B cell (primary cell): ENCODE data around the gene SRXN1. TPM values are rescaled to one million over a fixed set of nuclear protein-coding genes. Genes with fewer than 3 reads are reported as not detected.

Source experiments
- ATAC-seq: fragments of 200-7000 bp; cut with Tn5 transposase; one replicate; pipeline ENCODE4 v1.10.0; 2021; ENCODE audit warnings: low read depth, mild to moderate bottlenecking, moderate number of reproducible peaks, moderate library complexity
- CTCF ChIA-PET: fragments of 350-600 bp; sonication (Branson Sonifier 250); formaldehyde crosslinking; loops from one replicate; lab custom pipeline; 2021; ENCODE audit warnings: antibody characterized with exemption, inconsistent platforms; lab: Charles Lee
- POLR2A ChIA-PET: fragments of 350-600 bp; sonication (Branson Sonifier 250); formaldehyde crosslinking; loops from one replicate; lab custom pipeline; 2021; ENCODE audit warnings: antibody characterized with exemption; lab: Charles Lee
- DNase-seq: peaks from one replicate; pipeline ENCODE4 v3.0.0; 2013
- H2AFZ ChIP-seq: 2 replicates; pipeline ENCODE4 v1.6.1; 2012; ENCODE audit warnings: mild to moderate bottlenecking, low read depth, low read length; ENCODE audit not compliant: insufficient read depth, poor library complexity, severe bottlenecking
- H3K27ac ChIP-seq, 2 donors: 1 replicate in 1 of 2; 2 replicates in 1 of 2; pipeline ENCODE4 v1.5.1; 2012 to 2013; ENCODE audit warnings: low read length in 2 of 2, mild to moderate bottlenecking in 2 of 2, moderate library complexity in 1 of 2
- H3K27me3 ChIP-seq, 4 experiments: fragments of 200-600 bp in 1 of 4; sonication (generic) in 1 of 4; replicated peaks in 1 of 4; 1 replicate in 2 of 4; 2 replicates in 2 of 4; pipeline versions ENCODE4 v1.6.1 to v1.7.0; 2013 to 2016; ENCODE audit warnings: low read length in 3 of 4, mild to moderate bottlenecking in 2 of 4, mixed read lengths in 1 of 4, moderate library complexity in 1 of 4; ENCODE audit not compliant: insufficient read depth in 4 of 4, control insufficient read depth in 3 of 4; ENCODE audit errors: control extremely low read depth in 1 of 4
- H3K36me3 ChIP-seq, 2 experiments: replicated peaks in 1 of 2; 1 replicate in 1 of 2; 2 replicates in 1 of 2; pipeline versions ENCODE4 v1.6.1 to v1.7.1; 2013; ENCODE audit warnings: low read length in 1 of 2; ENCODE audit not compliant: insufficient read depth in 2 of 2, control insufficient read depth in 1 of 2; ENCODE audit errors: control extremely low read depth in 1 of 2, extremely low read depth in 1 of 2
- H3K4me1 ChIP-seq, 2 donors: fragments of 200-600 bp in 1 of 2; sonication (generic) in 1 of 2; 1 replicate in 1 of 2; 2 replicates in 1 of 2; pipeline versions ENCODE4 v1.5.1 to v1.6.1; 2013 to 2017; ENCODE audit warnings: low read length in 2 of 2; ENCODE audit not compliant: control insufficient read depth in 2 of 2, insufficient read depth in 2 of 2
- H3K4me2 ChIP-seq: replicated peaks from 2 replicates; pipeline ENCODE3; 2012; ENCODE audit warnings: mild to moderate bottlenecking, low read depth, low read length; ENCODE audit not compliant: poor library complexity, severe bottlenecking
- H3K4me3 ChIP-seq, 5 experiments: fragments of 200-600 bp in 1 of 5; sonication (generic) in 1 of 5; 1 replicate in 3 of 5; 2 replicates in 2 of 5; pipeline versions ENCODE4 v1.5.1 to v1.7.0; 2011 to 2016; ENCODE audit warnings: low read length in 4 of 5, mild to moderate bottlenecking in 4 of 5, low read depth in 2 of 5, control low read depth in 1 of 5, moderate library complexity in 1 of 5; ENCODE audit not compliant: insufficient read depth in 1 of 5; ENCODE audit errors: control extremely low read depth in 1 of 5, extremely low read depth in 1 of 5
- H3K79me2 ChIP-seq: fragments of 200-600 bp; sonication (generic); one replicate; pipeline ENCODE4 v1.6.0; 2016; ENCODE audit warnings: low read length; ENCODE audit not compliant: control insufficient read depth, insufficient read depth
- H3K9ac ChIP-seq: fragments of 200-600 bp; sonication (generic); 2 replicates; pipeline ENCODE4 v1.6.1; 2017; ENCODE audit warnings: mild to moderate bottlenecking, low read length, moderate library complexity
- H3K9me3 ChIP-seq, 3 donors: one replicate each; pipeline versions ENCODE4 v1.6.1 to v1.7.1; 2013; ENCODE audit warnings: low read length in 2 of 3; ENCODE audit not compliant: control insufficient read depth in 2 of 3, insufficient read depth in 1 of 3; ENCODE audit errors: control extremely low read depth in 1 of 3
- H4K20me1 ChIP-seq: 2 replicates; pipeline ENCODE4 v1.6.0; 2012; ENCODE audit warnings: mild to moderate bottlenecking, low read length; ENCODE audit not compliant: insufficient read depth, control insufficient read depth, poor library complexity, severe bottlenecking
- H3K27ac Mint-ChIP-seq: one replicate; pipeline ENCODE4 v1.8.0; 2021; ENCODE audit warnings: mixed read lengths
- H3K27me3 Mint-ChIP-seq: one replicate; pipeline ENCODE4 v1.8.0; 2021; ENCODE audit warnings: mixed read lengths
- H3K4me1 Mint-ChIP-seq: one replicate; pipeline ENCODE4 v1.8.0; 2021; ENCODE audit warnings: mixed read lengths
- H3K4me3 Mint-ChIP-seq: one replicate; pipeline ENCODE4 v1.8.0; 2021; ENCODE audit warnings: mixed read lengths
- H3K9me3 Mint-ChIP-seq: one replicate; pipeline ENCODE4 v1.8.0; 2022; ENCODE audit warnings: mixed read lengths; ENCODE audit not compliant: insufficient read depth
- EZH2 ChIP-seq: IDR thresholded peaks from 2 replicates; pipeline ENCODE4 v1.6.1; 2012; ENCODE audit warnings: borderline replicate concordance, low read depth, mild to moderate bottlenecking, moderate library complexity, low read length; ENCODE audit not compliant: insufficient read depth, poor library complexity, severe bottlenecking
- WGBS: methylation state at CpG from one replicate; pipeline ENCODE4 v1.1.5; 2013; ENCODE audit warnings: missing lambda C conversion rate; ENCODE audit not compliant: insufficient coverage; 5-methylcytosine and 5-hydroxymethylcytosine counted together
- intact Hi-C: fragments of 100-400 bp; cut with micrococcal nuclease; formaldehyde crosslinking; loops from one replicate; pipeline ENCODE4 v1.10.0; 2022
- polyA plus RNA-seq: library from polyadenylated mRNA; depleted of rRNA; stranded (reverse); fragments of >200 nt; gene quantifications from 2 replicates; pipeline ENCODE4 v1.2.3, GENCODE V29; 2012
- total RNA-seq, 2 donors: library from RNA; stranded (reverse); fragments of 120-200 nt in 1 of 2; gene quantifications; 1 replicate in 1 of 2; 2 replicates in 1 of 2; pipeline versions ENCODE4 v1.2.3 to v1.2.4, GENCODE V29; 2013 to 2022
- TF ChIP-seq, protein P1 (sequence below): fragments of 200-600 bp; IDR thresholded peaks from one replicate; pipeline ENCODE4 v1.8.0; 2022; ENCODE audit warnings: antibody characterized with exemption, mild to moderate bottlenecking

Gene SRXN1
- total and polyA plus RNA-seq, 2 donors (not counting 1 experiment from before 2014, with no cell fraction given), result 1.3 to 4.5 TPM

- no peak overlapping the region for H2AFZ ChIP-seq
- no peak overlapping the region for H3K27ac ChIP-seq
- Mint-ChIP-seq H3K9me3 (no peaks in the 10 kb centered on the region), H3K27me3 (peaks cover 65% of the 10 kb centered on the region), H3K27ac (no peak overlapping the region), H3K4me1 (peaks cover 19% of the 10 kb centered on the region), H3K4me3 (no peak overlapping the region)
- no peak overlapping the region for H3K4me3 ChIP-seq
- no peak overlapping the region for H3K4me2 ChIP-seq
- no peak for ATAC-seq
- peaks cover 0 to 59% (median 35%) of the 10 kb centered on the region in 4 experiments for H3K27me3 ChIP-seq
- ChIA-PET CTCF (interaction anchor here (0.6 kb wide), 1 partner anchor 48 kb away, joined by 3 read pairs; no protein-coding TSS in a partner anchor), POLR2A (no interaction called here)
- 82% methylated on average over 5 of the region's 5 CpGs for WGBS
- no peak for TF ChIP-seq EZH2
- TF ChIP-seq, protein P1, sequence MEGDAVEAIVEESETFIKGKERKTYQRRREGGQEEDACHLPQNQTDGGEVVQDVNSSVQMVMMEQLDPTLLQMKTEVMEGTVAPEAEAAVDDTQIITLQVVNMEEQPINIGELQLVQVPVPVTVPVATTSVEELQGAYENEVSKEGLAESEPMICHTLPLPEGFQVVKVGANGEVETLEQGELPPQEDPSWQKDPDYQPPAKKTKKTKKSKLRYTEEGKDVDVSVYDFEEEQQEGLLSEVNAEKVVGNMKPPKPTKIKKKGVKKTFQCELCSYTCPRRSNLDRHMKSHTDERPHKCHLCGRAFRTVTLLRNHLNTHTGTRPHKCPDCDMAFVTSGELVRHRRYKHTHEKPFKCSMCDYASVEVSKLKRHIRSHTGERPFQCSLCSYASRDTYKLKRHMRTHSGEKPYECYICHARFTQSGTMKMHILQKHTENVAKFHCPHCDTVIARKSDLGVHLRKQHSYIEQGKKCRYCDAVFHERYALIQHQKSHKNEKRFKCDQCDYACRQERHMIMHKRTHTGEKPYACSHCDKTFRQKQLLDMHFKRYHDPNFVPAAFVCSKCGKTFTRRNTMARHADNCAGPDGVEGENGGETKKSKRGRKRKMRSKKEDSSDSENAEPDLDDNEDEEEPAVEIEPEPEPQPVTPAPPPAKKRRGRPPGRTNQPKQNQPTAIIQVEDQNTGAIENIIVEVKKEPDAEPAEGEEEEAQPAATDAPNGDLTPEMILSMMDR, result no peak
- DNase-seq, result no peak
- H3K36me3 ChIP-seq, result no peaks in the 10 kb centered on the region
- H3K9ac ChIP-seq, result no peak overlapping the region
- H3K4me1 ChIP-seq, result peaks cover 16 to 20% of the 10 kb centered on the region in 2 donors
- no peaks in the 10 kb centered on the region for H4K20me1 ChIP-seq
- H3K9me3 ChIP-seq, result peaks cover 0 to 6% (median 0%) of the 10 kb centered on the region in 3 donors
- H3K79me2 ChIP-seq, result no peaks in the 10 kb centered on the region
- intact Hi-C loops, result no loop called here
These were observed 25.0 kb upstream of the SRXN1 start for GRCh38 chr20:677957-678356.

DNA sequence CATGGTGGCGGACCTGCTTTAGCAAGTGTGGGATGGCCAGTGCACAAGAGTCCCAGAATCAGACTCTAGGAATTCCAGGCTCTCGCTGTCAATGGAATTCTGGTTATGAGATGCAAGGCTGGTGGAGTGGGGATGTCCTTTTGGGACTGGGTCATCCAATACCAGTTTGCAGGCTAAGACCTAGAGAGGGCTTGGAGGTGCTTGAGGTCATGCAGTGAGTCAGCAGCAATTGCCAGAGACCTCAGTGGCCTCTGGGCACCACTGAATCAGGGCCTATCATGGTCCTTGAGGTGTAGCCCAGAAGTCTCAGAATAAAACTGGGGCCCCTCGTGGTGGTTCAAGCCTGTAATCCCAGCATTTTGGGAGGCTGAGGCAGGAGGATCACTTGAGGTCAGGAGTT lies 24.0 kb upstream of the SRXN1 start:
- H3K4me1 ChIP-seq, result peaks cover 16 to 20% of the 10 kb centered on the region in 2 donors
- Mint-ChIP-seq H3K4me1 (peaks cover 19% of the 10 kb centered on the region), H3K4me3 (no peak overlapping the region), H3K27me3 (peaks cover 75% of the 10 kb centered on the region), H3K27ac (no peak overlapping the region), H3K9me3 (no peaks in the 10 kb centered on the region)
- ATAC-seq (no peak), DNase-seq (no peak)
- H3K9ac ChIP-seq, result no peak overlapping the region
- no peaks in the 10 kb centered on the region for H4K20me1 ChIP-seq
- H3K4me3 ChIP-seq, result no peak overlapping the region
- CTCF ChIA-PET, result interaction anchor here (0.5 kb wide), 1 partner anchor 16 kb away, joined by 3 read pairs; no protein-coding TSS in a partner anchor
- no peaks in the 10 kb centered on the region for H3K79me2 ChIP-seq
- H3K9me3 ChIP-seq, result peaks cover 0 to 6% (median 0%) of the 10 kb centered on the region in 3 donors
- intact Hi-C loops, result no loop called here
- H3K27ac ChIP-seq, result no peak overlapping the region
- POLR2A ChIA-PET, result no interaction called here
- 54% methylated on average over 3 of the region's 3 CpGs for WGBS
- H3K27me3 ChIP-seq, result peaks cover 0 to 63% (median 34%) of the 10 kb centered on the region in 4 experiments
- peak overlapping the region; percentile 41 for H3K4me2 ChIP-seq
- no peak overlapping the region for H2AFZ ChIP-seq
- H3K36me3 ChIP-seq, result no peaks in the 10 kb centered on the region
- TF ChIP-seq EZH2, result no peak
- TF ChIP-seq, protein P1, result no peak
